Stimulated activated CD8-positive, alpha-beta memory T cell treated with anti-CD3 and anti-CD28 coated beads, Interleukin-15, amount 100 ng/mL, for 48 hours (primary cell): ENCODE measurements around the gene THPO.

ENCODE experiments used
- DNase-seq, 2 donors: peaks; one replicate each; pipeline ENCODE4 v3.0.0-alpha.2; 2020; ENCODE audit warnings: low read depth in 2 of 2

The THPO gene

DNA sequence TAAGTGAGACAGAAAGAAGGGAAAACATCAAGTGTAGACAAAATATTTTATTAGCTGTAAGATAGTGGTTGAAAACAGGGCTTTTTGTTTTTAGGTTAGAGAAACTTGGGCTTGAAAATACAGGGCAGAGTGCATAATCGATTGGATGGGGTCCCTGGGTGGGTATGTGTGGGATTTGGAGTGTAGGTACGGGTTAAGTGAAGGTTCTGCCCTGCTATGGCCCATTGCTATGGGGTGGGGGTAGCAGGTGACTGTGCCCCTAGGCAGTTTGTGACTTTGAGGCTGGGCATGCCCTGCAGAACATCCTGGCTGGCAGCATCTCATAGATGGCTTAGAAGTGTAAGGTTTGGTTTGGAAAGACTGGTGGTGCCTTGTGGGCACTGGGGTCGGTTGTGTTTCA, 44.3 kb downstream of the THPO start:
- no peak for DNase-seq

DNA sequence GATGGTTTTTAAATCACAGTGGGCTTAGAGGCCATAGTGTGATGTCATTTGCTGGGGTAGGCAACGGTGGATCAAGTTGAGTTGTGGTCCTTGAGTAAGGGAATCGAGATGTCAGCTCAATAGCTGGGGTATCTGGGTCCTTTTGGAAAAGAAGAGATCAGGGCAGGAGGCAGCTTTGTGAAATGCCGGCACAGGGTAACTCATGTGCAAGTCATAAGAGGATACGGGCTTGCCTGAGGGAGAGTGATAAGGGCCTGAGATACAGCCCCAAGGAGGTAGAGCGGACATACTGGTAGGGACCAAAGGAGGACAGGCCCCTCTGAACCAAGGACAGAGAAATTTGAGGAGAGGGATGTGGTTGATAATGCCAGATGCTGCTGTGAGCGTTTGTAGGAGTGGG, 44.8 kb downstream of the THPO start:
- no peak for DNase-seq

DNA sequence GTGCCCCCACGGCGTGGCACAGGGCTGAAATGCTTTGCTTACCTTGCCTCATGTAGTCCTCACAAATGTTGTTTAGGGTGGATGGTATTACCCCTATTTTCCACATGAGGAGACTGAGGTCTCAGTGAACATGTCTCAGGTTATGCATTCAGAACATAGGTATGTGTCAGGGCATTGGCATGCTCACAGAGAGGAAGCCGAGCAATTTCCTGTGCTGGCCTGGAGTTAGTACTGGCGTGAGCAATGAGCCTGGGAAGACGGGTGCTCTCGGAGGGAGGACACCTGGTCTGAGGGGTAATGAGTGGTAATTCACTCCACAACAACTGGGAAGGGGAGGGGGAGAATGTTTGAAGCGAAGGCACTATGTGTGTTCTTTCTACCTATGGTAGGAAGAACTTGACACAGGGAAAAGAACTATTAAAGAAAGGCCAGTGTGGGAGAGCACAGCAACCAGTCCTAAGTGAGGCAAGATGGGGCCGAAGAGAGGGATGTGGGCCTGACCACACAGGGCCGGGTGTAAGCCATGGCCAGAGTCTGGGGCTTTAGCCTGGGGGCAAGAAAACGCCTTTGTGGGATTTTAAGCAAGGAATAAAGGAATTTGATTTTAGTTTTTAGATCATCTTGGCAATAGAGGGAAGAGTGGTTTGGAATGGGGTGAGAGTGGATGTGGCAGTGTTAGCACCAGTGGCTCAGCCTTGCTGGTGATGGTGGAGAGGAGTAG, 45.5 kb downstream of the THPO start:
- DNase-seq: no peak

DNA sequence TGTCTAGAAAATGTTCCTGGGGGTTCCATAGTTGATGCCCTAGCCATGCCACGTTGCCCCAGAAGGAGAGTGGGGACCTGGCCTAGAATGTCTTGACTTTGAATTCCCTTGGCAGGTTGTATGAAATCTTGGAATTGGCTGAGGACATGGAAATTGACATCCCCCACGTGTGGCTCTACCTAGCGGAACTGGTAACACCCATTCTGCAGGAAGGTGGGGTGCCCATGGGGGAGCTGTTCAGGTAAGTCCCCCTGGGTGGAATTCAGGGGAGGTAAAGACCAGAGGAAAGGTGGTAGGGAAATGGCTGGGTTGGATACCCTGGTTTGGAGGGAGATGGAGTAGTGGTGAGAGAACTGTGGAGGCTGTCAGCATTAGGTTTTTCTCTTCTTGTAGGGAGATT, 49.5 kb downstream of the THPO start:
- DNase-seq: no peak

DNA sequence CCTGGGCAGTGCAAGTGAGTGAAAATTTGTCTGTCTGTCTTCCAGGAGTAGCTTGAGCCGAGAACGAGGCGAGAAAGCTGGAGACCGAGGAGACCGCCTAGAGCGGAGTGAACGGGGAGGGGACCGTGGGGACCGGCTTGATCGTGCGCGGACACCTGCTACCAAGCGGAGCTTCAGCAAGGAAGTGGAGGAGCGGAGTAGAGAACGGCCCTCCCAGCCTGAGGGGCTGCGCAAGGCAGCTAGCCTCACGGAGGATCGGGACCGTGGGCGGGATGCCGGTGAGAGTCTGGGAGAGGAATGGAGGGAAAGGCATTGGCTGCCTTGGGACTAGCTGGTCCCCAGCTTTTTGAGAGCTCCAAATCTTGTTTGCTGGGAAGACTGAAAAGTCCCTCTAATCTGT, 50.8 kb downstream of the THPO start:
- no peak for DNase-seq

DNA sequence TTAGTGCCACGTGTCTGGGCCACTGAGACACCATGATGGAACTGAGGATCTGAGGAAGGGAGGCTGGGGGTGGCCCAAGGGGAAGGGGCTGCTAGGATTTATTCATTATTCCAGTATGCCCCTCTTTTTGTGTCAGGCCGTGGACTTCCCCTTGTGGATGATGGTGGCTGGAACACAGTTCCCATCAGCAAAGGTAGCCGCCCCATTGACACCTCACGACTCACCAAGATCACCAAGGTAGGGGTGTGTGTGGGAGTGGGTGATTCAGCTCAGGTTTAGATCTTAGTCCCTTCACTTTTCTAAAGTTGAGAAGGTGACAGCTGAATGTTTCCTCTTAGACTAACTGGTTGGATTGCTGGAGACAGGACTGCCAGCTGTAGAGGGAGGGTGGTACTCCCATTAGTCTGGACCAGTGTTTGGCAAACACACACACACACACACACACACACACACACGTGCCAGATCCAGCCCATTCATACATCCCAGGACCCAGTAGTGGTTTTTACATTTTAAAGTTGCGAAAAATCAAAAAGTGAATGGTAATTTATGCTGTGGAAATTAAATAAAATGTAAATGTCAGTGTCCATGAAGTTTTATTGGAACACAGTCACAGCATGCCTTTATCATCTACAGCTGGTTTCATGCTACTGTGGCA, 52.2 kb downstream of the THPO start:
- no peak for DNase-seq

DNA sequence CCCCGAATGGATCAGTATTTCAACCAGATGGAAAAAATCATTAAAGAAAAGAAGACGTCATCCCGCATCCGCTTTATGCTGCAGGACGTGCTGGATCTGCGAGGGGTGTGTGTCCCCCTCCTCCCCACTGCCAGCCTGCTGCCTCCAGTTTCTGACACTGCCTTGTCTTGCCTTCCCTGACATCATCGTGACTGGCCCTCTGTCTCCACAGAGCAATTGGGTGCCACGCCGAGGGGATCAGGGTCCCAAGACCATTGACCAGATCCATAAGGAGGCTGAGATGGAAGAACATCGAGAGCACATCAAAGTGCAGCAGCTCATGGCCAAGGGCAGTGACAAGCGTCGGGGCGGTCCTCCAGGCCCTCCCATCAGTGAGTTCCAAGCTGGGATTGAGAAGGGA, 52.7 kb downstream of the THPO start:
- no peak for DNase-seq

DNA sequence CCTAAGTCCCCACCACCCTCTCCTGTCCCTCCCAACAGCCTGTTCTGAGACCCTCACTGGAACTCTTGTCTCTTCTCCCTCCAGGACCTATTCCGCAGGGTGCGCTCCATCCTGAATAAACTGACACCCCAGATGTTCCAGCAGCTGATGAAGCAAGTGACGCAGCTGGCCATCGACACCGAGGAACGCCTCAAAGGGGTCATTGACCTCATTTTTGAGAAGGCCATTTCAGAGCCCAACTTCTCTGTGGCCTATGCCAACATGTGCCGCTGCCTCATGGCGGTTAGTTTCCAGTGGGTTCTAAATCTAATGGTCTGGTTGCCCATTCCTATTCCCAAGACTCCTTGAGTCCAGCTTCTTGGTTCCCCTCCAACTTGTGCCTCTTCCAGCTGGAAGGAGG, 54.3 kb downstream of the THPO start:
- DNase-seq: no peak

DNA sequence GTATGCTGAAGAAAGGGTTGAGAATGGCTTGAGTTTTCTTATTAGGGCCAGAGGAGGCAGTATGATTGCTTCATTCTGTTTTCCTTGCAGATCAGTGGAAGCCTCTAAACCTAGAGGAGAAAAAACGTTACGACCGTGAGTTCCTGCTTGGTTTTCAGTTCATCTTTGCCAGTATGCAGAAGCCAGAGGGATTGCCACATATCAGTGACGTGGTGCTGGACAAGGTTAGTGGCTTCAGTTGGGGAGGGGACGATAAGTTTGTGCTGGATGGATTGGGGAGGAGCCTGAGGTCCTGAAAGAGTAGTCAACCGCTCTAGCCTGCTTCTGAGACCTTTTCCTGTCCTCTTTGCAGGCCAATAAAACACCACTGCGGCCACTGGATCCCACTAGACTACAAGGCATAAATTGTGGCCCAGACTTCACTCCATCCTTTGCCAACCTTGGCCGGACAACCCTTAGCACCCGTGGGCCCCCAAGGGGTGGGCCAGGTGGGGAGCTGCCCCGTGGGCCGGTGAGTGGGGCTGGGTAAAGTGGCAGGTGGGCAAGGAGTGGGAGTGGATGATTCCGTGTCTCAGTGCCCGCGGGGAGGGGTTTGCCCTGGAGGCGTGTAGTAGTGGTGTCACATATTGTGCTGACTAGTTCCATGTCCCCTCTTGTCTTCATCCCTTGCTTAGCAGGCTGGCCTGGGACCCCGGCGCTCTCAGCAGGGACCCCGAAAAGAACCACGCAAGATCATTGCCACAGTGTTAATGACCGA, 55.1 kb downstream of the THPO start:
- no peak for DNase-seq
